Frontal cortex (tissue), 1 donor: ENCODE results near the gene UBXN11. TPM values are rescaled to one million over a fixed set of nuclear protein-coding genes. Genes with fewer than 3 reads are reported as not detected.

ENCODE experiments used
- total RNA-seq: library from RNA; depleted of rRNA; stranded (reverse); fragments of >200 nt; gene quantifications from one replicate; pipeline ENCODE4 v1.2.3, GENCODE V29; 2014

Gene UBXN11
- total RNA-seq, 1 donor from 2014 or later = 4.1 TPM

Other genes starting within 250 kb of the UBXN11 start
- gene TRIM63, start 239.0 kb downstream of the UBXN11 start, total RNA-seq = not detected
- gene PDIK1L, start 194.8 kb downstream of the UBXN11 start, total RNA-seq = 109 TPM
- gene FAM110D, start 147.6 kb downstream of the UBXN11 start, total RNA-seq = 0.82 TPM
- gene C1orf232, start 137.7 kb downstream of the UBXN11 start, total RNA-seq = not detected
- 11.0 TPM for gene ZNF593, start 136.7 kb downstream of the UBXN11 start, total RNA-seq
- gene ZNF593OS, start 134.8 kb downstream of the UBXN11 start, total RNA-seq = not detected
- gene CNKSR1, start 129.1 kb downstream of the UBXN11 start, total RNA-seq = 3.3 TPM
- gene CATSPER4, start 116.0 kb downstream of the UBXN11 start, total RNA-seq = not detected
- 12.2 TPM for gene CEP85, start 72.4 kb downstream of the UBXN11 start, total RNA-seq
- 11.8 TPM for gene SH3BGRL3, start 26.6 kb downstream of the UBXN11 start, total RNA-seq
- gene CD52, start 11.3 kb upstream of the UBXN11 start, total RNA-seq = not detected
- 0.41 TPM for gene CRYBG2, start 47.5 kb upstream of the UBXN11 start, total RNA-seq
- gene ZNF683, start 66.1 kb upstream of the UBXN11 start, total RNA-seq = not detected
- not detected for gene LIN28A, start 104.2 kb upstream of the UBXN11 start, total RNA-seq
- 22.0 TPM for gene DHDDS, start 125.7 kb upstream of the UBXN11 start, total RNA-seq
- 240 TPM for gene HMGN2, start 165.8 kb upstream of the UBXN11 start, total RNA-seq
- 3.3 TPM for gene RPS6KA1, start 223.1 kb upstream of the UBXN11 start, total RNA-seq